T-helper 2 cell treated with Interferon-gamma antibody and Interleukin-4, amounts not matched to agents 5 μg/mL and 100 μg/mL, for 36 hours (primary cell): ENCODE measurements around the gene RNGTT.

Source experiments
- DNase-seq: peaks from one replicate; pipeline ENCODE4 v3.0.0; 2021; ENCODE audit warnings: low spot score
- H3K27ac Mint-ChIP-seq: one replicate; pipeline ENCODE4 v1.8.0; 2021; ENCODE audit warnings: mild to moderate bottlenecking, mixed read lengths
- H3K27me3 Mint-ChIP-seq: one replicate; pipeline ENCODE4 v1.8.0; 2021; ENCODE audit warnings: low read depth, mixed read lengths
- H3K36me3 Mint-ChIP-seq: one replicate; pipeline ENCODE4 v1.8.0; 2021; ENCODE audit warnings: low read depth, mixed read lengths
- H3K4me1 Mint-ChIP-seq: one replicate; pipeline ENCODE4 v1.8.0; 2021; ENCODE audit warnings: low read depth, mixed read lengths
- H3K4me3 Mint-ChIP-seq: one replicate; pipeline ENCODE4 v1.8.0; 2022; ENCODE audit warnings: mild to moderate bottlenecking, moderate library complexity, mixed read lengths
- H3K9me3 Mint-ChIP-seq: one replicate; pipeline ENCODE4 v1.8.0; 2021; ENCODE audit warnings: mixed read lengths

Gene RNGTT

GRCh38 chr6:88586371-88587149 is 376.9 kb downstream of the RNGTT start:
- H3K9me3 Mint-ChIP-seq = peaks cover 8% of the 10 kb centered on the region
- no peak for DNase-seq
- no peaks in the 10 kb centered on the region for H3K4me1 Mint-ChIP-seq
- no peak overlapping the region for H3K4me3 Mint-ChIP-seq
- no peaks in the 10 kb centered on the region for H3K27me3 Mint-ChIP-seq
- H3K27ac Mint-ChIP-seq = no peak overlapping the region
- no peaks in the 10 kb centered on the region for H3K36me3 Mint-ChIP-seq

GRCh38 chr6:88585276-88585692 is 378.1 kb downstream of the RNGTT start:
- H3K4me1 Mint-ChIP-seq = no peaks in the 10 kb centered on the region
- peaks cover 8% of the 10 kb centered on the region for H3K9me3 Mint-ChIP-seq
- H3K27ac Mint-ChIP-seq = no peak overlapping the region
- H3K27me3 Mint-ChIP-seq = no peaks in the 10 kb centered on the region
- H3K36me3 Mint-ChIP-seq = no peaks in the 10 kb centered on the region
- no peak overlapping the region for H3K4me3 Mint-ChIP-seq
- DNase-seq = no peak

GRCh38 chr6:88584581-88585275 is 378.7 kb downstream of the RNGTT start:
- no peak for DNase-seq
- Mint-ChIP-seq H3K36me3 (no peaks in the 10 kb centered on the region), H3K27ac (no peak overlapping the region), H3K27me3 (no peaks in the 10 kb centered on the region), H3K4me1 (no peaks in the 10 kb centered on the region), H3K4me3 (no peak overlapping the region), H3K9me3 (peaks cover 8% of the 10 kb centered on the region)

GRCh38 chr6:88577461-88577860 is 386.0 kb downstream of the RNGTT start:
- H3K27me3 Mint-ChIP-seq = peaks cover 4% of the 10 kb centered on the region
- H3K36me3 Mint-ChIP-seq = no peaks in the 10 kb centered on the region
- H3K27ac Mint-ChIP-seq = no peak overlapping the region
- no peaks in the 10 kb centered on the region for H3K4me1 Mint-ChIP-seq
- DNase-seq = no peak
- peaks cover 3% of the 10 kb centered on the region for H3K9me3 Mint-ChIP-seq
- no peak overlapping the region for H3K4me3 Mint-ChIP-seq

GRCh38 chr6:88575536-88575935 is 387.9 kb downstream of the RNGTT start:
- Mint-ChIP-seq H3K27me3 (peaks cover 4% of the 10 kb centered on the region), H3K27ac (no peak overlapping the region), H3K4me3 (no peak overlapping the region), H3K36me3 (no peaks in the 10 kb centered on the region), H3K4me1 (no peaks in the 10 kb centered on the region), H3K9me3 (no peaks in the 10 kb centered on the region)
- DNase-seq = no peak

DNA sequence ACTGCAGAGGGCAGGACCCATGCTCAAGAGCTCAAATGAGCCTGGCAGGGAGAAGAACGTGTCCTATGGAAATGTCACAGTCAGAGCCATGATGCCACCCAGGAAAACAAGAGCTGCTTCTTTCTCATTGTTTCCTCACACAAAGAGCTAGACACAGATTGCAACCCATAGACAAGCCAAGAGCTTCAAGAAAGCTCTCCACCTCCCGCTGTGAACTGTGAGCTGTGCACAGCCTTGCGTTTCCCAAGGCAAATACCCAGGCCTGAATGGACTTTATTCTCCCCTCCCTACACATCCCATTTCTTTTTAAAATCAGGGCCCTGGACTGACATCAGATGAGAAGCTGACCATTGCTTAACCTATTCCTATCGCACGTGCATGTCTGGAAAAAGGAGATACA is 388.8 kb downstream of the RNGTT start:
- H3K27me3 Mint-ChIP-seq = peaks cover 4% of the 10 kb centered on the region
- no peak overlapping the region for H3K27ac Mint-ChIP-seq
- no peak overlapping the region for H3K4me3 Mint-ChIP-seq
- H3K36me3 Mint-ChIP-seq = no peaks in the 10 kb centered on the region
- no peak for DNase-seq
- peaks cover 1% of the 10 kb centered on the region for H3K9me3 Mint-ChIP-seq
- H3K4me1 Mint-ChIP-seq = no peaks in the 10 kb centered on the region

- Mint-ChIP-seq H3K4me3 (no peak overlapping the region), H3K27ac (no peak overlapping the region), H3K36me3 (no peaks in the 10 kb centered on the region), H3K27me3 (no peaks in the 10 kb centered on the region), H3K9me3 (peaks cover 5% of the 10 kb centered on the region), H3K4me1 (no peaks in the 10 kb centered on the region)
- DNase-seq = no peak
These were observed 389.4 kb downstream of the RNGTT start for GRCh38 chr6:88574031-88574430.

DNA sequence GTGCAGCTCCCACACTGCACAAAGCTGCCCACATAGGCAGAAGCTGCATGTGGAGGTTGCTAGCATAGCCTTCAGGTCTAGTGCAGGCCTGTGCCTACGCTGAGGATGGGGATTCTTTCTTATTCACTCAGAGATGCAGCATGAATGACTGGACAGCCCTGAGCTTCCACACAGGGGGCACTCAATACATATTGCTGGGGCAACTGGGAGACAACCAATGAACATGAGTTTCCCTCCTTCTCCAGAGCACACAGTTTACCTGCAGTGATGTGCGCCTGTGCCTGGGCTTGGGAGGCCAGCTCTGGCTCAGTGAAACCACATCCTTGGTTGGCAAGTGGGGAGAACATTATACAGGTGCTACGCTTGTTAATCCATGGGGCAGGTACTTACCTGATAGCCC is 389.9 kb downstream of the RNGTT start:
- no peak for DNase-seq
- H3K27ac Mint-ChIP-seq = no peak overlapping the region
- no peaks in the 10 kb centered on the region for H3K27me3 Mint-ChIP-seq
- no peaks in the 10 kb centered on the region for H3K4me1 Mint-ChIP-seq
- no peak overlapping the region for H3K4me3 Mint-ChIP-seq
- no peaks in the 10 kb centered on the region for H3K36me3 Mint-ChIP-seq
- peaks cover 5% of the 10 kb centered on the region for H3K9me3 Mint-ChIP-seq

DNA sequence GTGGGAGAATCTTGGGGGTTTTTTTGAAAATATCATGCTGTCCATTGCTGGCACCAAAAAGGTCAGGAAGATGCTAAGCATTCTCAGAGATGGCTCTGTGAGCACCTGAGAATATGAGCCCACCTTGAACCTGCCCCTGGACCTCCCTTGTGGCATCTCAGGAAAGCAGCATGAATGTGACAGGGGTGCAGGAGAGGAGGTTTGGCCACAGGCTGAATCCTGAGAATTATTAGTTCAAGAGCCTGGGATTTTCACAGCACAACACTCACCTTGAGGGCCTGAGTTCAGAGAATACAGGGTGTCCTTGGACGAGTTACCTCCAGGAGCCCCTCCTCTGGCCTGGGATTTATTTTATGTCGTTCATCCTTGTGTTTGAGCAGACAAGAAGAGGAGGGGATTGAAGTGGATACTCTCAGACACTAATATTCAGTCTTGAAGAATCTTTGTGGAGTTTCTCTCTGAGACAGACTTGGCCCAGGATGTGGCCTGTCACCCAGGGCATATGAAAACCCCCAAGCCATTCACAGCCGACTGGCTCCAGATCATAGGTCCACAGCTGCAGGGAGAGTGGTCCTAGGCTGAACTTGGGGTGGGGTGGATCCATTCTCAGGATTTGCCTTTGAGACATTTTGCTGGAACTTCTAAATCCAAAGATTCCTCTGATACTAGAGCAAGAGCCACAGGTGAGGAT is 390.8 kb downstream of the RNGTT start:
- Mint-ChIP-seq H3K27ac (no peak overlapping the region), H3K36me3 (no peaks in the 10 kb centered on the region), H3K27me3 (no peaks in the 10 kb centered on the region), H3K9me3 (peaks cover 5% of the 10 kb centered on the region), H3K4me1 (no peaks in the 10 kb centered on the region), H3K4me3 (no peak overlapping the region)
- DNase-seq = no peak

- DNase-seq = no peak
- Mint-ChIP-seq H3K4me3 (no peak overlapping the region), H3K9me3 (peaks cover 5% of the 10 kb centered on the region), H3K36me3 (no peaks in the 10 kb centered on the region), H3K27me3 (no peaks in the 10 kb centered on the region), H3K27ac (no peak overlapping the region), H3K4me1 (no peaks in the 10 kb centered on the region)
These were observed 393.5 kb downstream of the RNGTT start for GRCh38 chr6:88569959-88570358.

GRCh38 chr6:88567696-88568095 is 395.7 kb downstream of the RNGTT start:
- no peak overlapping the region for H3K4me3 Mint-ChIP-seq
- peaks cover 5% of the 10 kb centered on the region for H3K9me3 Mint-ChIP-seq
- no peak for DNase-seq
- no peaks in the 10 kb centered on the region for H3K4me1 Mint-ChIP-seq
- H3K27me3 Mint-ChIP-seq = no peaks in the 10 kb centered on the region
- no peak overlapping the region for H3K27ac Mint-ChIP-seq
- H3K36me3 Mint-ChIP-seq = no peaks in the 10 kb centered on the region

DNA sequence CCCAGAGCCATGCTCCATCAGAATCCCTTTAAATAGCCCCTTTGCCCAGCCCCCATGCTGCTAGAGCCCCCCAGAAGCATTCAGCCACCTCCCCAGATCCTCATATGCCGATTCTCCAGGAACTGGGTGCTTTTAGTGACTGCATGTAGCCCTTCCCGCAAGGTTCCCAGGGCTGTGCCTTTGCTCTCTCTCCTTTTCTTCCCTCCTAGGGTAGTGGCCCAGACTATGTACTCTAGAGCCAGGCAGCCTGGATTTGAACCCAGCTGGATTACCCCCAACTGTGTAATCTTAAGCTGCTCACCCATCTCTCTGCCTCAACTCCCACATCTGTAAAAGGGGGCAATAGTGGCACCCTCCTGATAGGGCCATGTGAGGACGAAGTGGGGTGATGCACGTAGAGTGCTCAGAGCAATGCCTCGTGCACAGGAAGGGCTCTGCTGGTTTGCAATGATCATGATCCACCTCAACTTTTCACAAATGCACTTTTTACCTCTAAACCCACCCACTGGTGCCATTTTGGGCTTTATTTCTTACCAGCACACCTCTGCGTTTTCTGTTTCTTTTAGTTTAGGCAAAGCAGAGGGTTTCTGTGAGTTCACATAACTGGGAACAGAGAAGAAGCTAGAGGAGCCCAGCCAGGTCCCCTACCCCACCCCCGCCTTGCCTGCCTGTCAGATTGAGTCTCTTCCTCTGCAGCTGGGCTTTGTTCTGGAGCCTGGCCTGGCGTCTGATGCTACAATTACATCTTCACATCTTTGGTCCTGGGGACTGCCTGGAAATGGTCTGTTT is 396.5 kb downstream of the RNGTT start:
- H3K4me1 Mint-ChIP-seq = no peaks in the 10 kb centered on the region
- no peak overlapping the region for H3K4me3 Mint-ChIP-seq
- H3K9me3 Mint-ChIP-seq = peaks cover 5% of the 10 kb centered on the region

DNA sequence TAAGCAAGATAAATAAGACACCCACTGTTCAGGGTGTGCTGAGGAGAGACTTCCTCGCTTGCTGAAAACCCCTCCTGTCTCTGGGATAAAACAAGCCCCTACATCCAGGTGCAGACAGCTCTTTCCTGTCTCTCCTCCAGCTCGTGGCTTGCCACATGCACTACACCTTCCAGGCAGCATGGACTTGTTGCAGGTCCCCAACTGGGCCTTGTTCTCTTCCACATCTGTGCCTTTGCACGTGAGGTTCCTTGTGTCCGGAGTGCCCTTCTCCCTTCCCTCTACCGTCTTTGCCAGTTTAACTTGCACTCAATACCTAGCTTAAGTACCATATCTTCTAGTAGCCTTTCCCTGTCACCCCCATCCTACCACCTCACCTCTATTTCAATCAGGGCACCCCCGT is 397.6 kb downstream of the RNGTT start:
- H3K27ac Mint-ChIP-seq = no peak overlapping the region
- H3K9me3 Mint-ChIP-seq = peaks cover 5% of the 10 kb centered on the region
- no peaks in the 10 kb centered on the region for H3K27me3 Mint-ChIP-seq
- no peak for DNase-seq
- no peaks in the 10 kb centered on the region for H3K36me3 Mint-ChIP-seq
- no peaks in the 10 kb centered on the region for H3K4me1 Mint-ChIP-seq
- H3K4me3 Mint-ChIP-seq = no peak overlapping the region

More for the DNA sequence above, 396.5 kb downstream of the RNGTT start:
- Mint-ChIP-seq H3K27me3 (no peaks in the 10 kb centered on the region), H3K36me3 (no peaks in the 10 kb centered on the region), H3K27ac (no peak overlapping the region)
- DNase-seq = no peak
